ENCODE data around the gene TDRD6.
"Not testable (repeated sequence)": the region's sequence is repeated elsewhere in the genome, so short reads cannot be mapped to it uniquely, and the experiment has no call there.

The TDRD6 gene

GRCh38 chr6:46687619-46688097 is at the start of gene TDRD6:
TDRD6 (plus strand) TSS chr6:46687885; CDS start chr6:46688129, 244 bp downstream.
- DNase-seq: no peak

GRCh38 chr6:46637933-46638332 is 49.8 kb upstream of the TDRD6 start:
- DNase-seq: no peak

- no peak for DNase-seq
Observed at GRCh38 chr6:46638650-46639049, 49.0 kb upstream of the TDRD6 start.

- DNase-seq: no peak
Observed at GRCh38 chr6:46642928-46643751, 44.5 kb upstream of the TDRD6 start.

GRCh38 chr6:46645265-46645664 is 42.4 kb upstream of the TDRD6 start:
- DNase-seq: no peak

GRCh38 chr6:46648108-46648507 is 39.6 kb upstream of the TDRD6 start:
- DNase-seq: not testable (repeated sequence)

- no peak for DNase-seq
Observed at GRCh38 chr6:46648869-46649492, 38.7 kb upstream of the TDRD6 start.

- no peak for DNase-seq
Observed at GRCh38 chr6:46651006-46651405, 36.7 kb upstream of the TDRD6 start.

GRCh38 chr6:46651816-46652215 is 35.9 kb upstream of the TDRD6 start:
- DNase-seq: no peak

- DNase-seq: no peak
Observed at GRCh38 chr6:46652232-46652602, 35.5 kb upstream of the TDRD6 start.

GRCh38 chr6:46652603-46653438 is 34.9 kb upstream of the TDRD6 start, which contains the start of the genes CYP39A1 and SLC25A27:
CYP39A1 (minus strand) TSS chr6:46652818; CDS start chr6:46652582, 236 bp downstream.
SLC25A27 (plus strand) TSS chr6:46652975; CDS start chr6:46653193, 218 bp downstream.
- peak; percentile 70 for DNase-seq

GRCh38 chr6:46653439-46654195 is 34.1 kb upstream of the TDRD6 start:
- no peak for DNase-seq

- no peak for DNase-seq
Observed at GRCh38 chr6:46655803-46656202, 31.9 kb upstream of the TDRD6 start.

- DNase-seq: no peak
Observed at GRCh38 chr6:46657642-46658041, 30.0 kb upstream of the TDRD6 start.

- DNase-seq: no peak
Observed at GRCh38 chr6:46661483-46661882, 26.2 kb upstream of the TDRD6 start.

- no peak for DNase-seq
Observed at GRCh38 chr6:46667377-46667776, 20.3 kb upstream of the TDRD6 start.

- no peak for DNase-seq
Observed at GRCh38 chr6:46674410-46674809, 13.3 kb upstream of the TDRD6 start.

GRCh38 chr6:46676604-46677313 is 10.9 kb upstream of the TDRD6 start:
- DNase-seq: no peak

GRCh38 chr6:46677314-46677654 is 10.4 kb upstream of the TDRD6 start:
- DNase-seq: no peak

- DNase-seq: no peak
Observed at GRCh38 chr6:46684771-46685170, 2.9 kb upstream of the TDRD6 start.

- no peak for DNase-seq
Observed at GRCh38 chr6:46688117-46688965, 656 bp downstream of the TDRD6 start.
